WTC11 (cell line): ENCODE measurements around the gene C6orf136. TPM values are rescaled to one million over a fixed set of nuclear protein-coding genes. Genes with fewer than 3 reads are reported as not detected.

Experiments
- ATAC-seq: fragments of 200-7000 bp; cut with Tn5 transposase; 2 replicates; pipeline ENCODE4 v1.10.0; 2021; ENCODE audit warnings: mild to moderate bottlenecking, moderate library complexity
- CTCF ChIA-PET: fragments of 300-600 bp; sonication (Branson Sonifier 250); formaldehyde crosslinking; loops from one replicate; lab custom pipeline; 2021; ENCODE audit warnings: antibody characterized with exemption; lab: Charles Lee
- POLR2A ChIA-PET: fragments of 350-600 bp; sonication (Branson Sonifier 250); formaldehyde crosslinking; loops from one replicate; lab custom pipeline; 2021; ENCODE audit warnings: antibody characterized with exemption; lab: Charles Lee
- DNase-seq: peaks from one replicate; pipeline ENCODE4 v3.0.0; 2021; ENCODE audit warnings: low spot score
- H3K27ac Mint-ChIP-seq: 2 replicates; pipeline ENCODE4 v1.8.0; 2021; ENCODE audit warnings: mixed read lengths
- H3K27me3 Mint-ChIP-seq: 2 replicates; pipeline ENCODE4 v1.8.0; 2021; ENCODE audit warnings: low read depth, mild to moderate bottlenecking, moderate library complexity, mixed read lengths
- H3K36me3 Mint-ChIP-seq: 2 replicates; pipeline ENCODE4 v1.8.0; 2021; ENCODE audit warnings: mixed read lengths
- H3K4me1 Mint-ChIP-seq: 2 replicates; pipeline ENCODE4 v1.8.0; 2022; ENCODE audit warnings: mixed read lengths
- H3K4me3 Mint-ChIP-seq: 2 replicates; pipeline ENCODE4 v1.8.0; 2021; ENCODE audit warnings: mild to moderate bottlenecking, moderate library complexity, mixed read lengths
- H3K9me3 Mint-ChIP-seq: 2 replicates; pipeline ENCODE4 v1.8.0; 2021; ENCODE audit warnings: mixed read lengths
- CBFB ChIP-seq: sonication (generic); formaldehyde crosslinking; IDR thresholded peaks from 2 replicates; pipeline ENCODE4 v1.8.1; 2022; ENCODE audit warnings: mild to moderate bottlenecking, low read depth, missing genetic modification reagents
- EMX1 ChIP-seq: fragments of 250-450 bp; sonication (Bioruptor Pico); IDR thresholded peaks from 2 replicates; pipeline ENCODE4 v1.8.0; 2021; ENCODE audit warnings: mild to moderate bottlenecking
- FOXK1 ChIP-seq: sonication (generic); formaldehyde crosslinking; IDR thresholded peaks from 2 replicates; pipeline ENCODE4 v1.8.0; 2022; ENCODE audit warnings: mild to moderate bottlenecking, moderate library complexity, missing genetic modification reagents
- GTF2I ChIP-seq: fragments of 250-450 bp; sonication (Bioruptor Pico); conservative IDR thresholded peaks from 2 replicates; pipeline ENCODE4 v1.4.0; 2021; ENCODE audit warnings: mild to moderate bottlenecking
- MYBL2 ChIP-seq: sonication (generic); formaldehyde crosslinking; IDR thresholded peaks from 2 replicates; pipeline ENCODE4 v1.8.1; 2023; ENCODE audit warnings: mild to moderate bottlenecking, moderate library complexity, missing genetic modification reagents
- NFATC4 ChIP-seq: fragments of 250-450 bp; sonication (Bioruptor Pico); IDR thresholded peaks from 2 replicates; pipeline ENCODE4 v1.9.0; 2021; ENCODE audit warnings: mild to moderate bottlenecking
- NFYB ChIP-seq: sonication (generic); formaldehyde crosslinking; conservative IDR thresholded peaks from 2 replicates; pipeline ENCODE4 v1.8.0; 2022; ENCODE audit warnings: low read depth, missing genetic modification reagents
- PRRX2 ChIP-seq: fragments of 250-450 bp; sonication (Bioruptor Pico); IDR thresholded peaks from 2 replicates; pipeline ENCODE4 v1.8.0; 2021; ENCODE audit warnings: mild to moderate bottlenecking
- RELA ChIP-seq: sonication (generic); formaldehyde crosslinking; IDR thresholded peaks from 2 replicates; pipeline ENCODE4 v1.8.1; 2022; ENCODE audit warnings: missing genetic modification reagents, mild to moderate bottlenecking, borderline replicate concordance
- SOX15 ChIP-seq: fragments of 250-450 bp; sonication (Bioruptor Pico); IDR thresholded peaks from 2 replicates; pipeline ENCODE4 v1.9.0; 2021; ENCODE audit warnings: mild to moderate bottlenecking
- SP1 ChIP-seq: sonication (generic); formaldehyde crosslinking; conservative IDR thresholded peaks from 2 replicates; pipeline ENCODE4 v1.8.1; 2022; ENCODE audit warnings: missing genetic modification reagents
- TEAD1 ChIP-seq: sonication (generic); formaldehyde crosslinking; IDR thresholded peaks from 2 replicates; pipeline ENCODE4 v1.8.0; 2022; ENCODE audit warnings: mild to moderate bottlenecking, missing genetic modification reagents
- ZNF416 ChIP-seq: fragments of 250-450 bp; sonication (Bioruptor Pico); IDR thresholded peaks from 2 replicates; pipeline ENCODE4 v1.9.0; 2021; ENCODE audit warnings: mild to moderate bottlenecking, inconsistent platforms
- ZNF423 ChIP-seq: fragments of 250-450 bp; sonication (Bioruptor Pico); IDR thresholded peaks from 2 replicates; pipeline ENCODE4 v2.1.2; 2022; ENCODE audit warnings: mild to moderate bottlenecking, moderate library complexity
- ZNF671 ChIP-seq: fragments of 250-450 bp; sonication (Bioruptor Pico); IDR thresholded peaks from 2 replicates; pipeline ENCODE4 v1.8.0; 2021; ENCODE audit warnings: mild to moderate bottlenecking
- total RNA-seq: library from RNA; stranded (reverse); gene quantifications from 3 replicates; pipeline ENCODE4 v1.2.3, GENCODE V29; 2021
- TF ChIP-seq, protein P1 (sequence below): fragments of 250-450 bp; sonication (Bioruptor Pico); IDR thresholded peaks from 2 replicates; pipeline ENCODE4 v1.9.0; 2021; ENCODE audit warnings: mild to moderate bottlenecking
- TF ChIP-seq, protein P2 (sequence below): sonication (generic); formaldehyde crosslinking; IDR thresholded peaks from 2 replicates; pipeline ENCODE4 v1.8.1; 2022; ENCODE audit warnings: mild to moderate bottlenecking, missing genetic modification reagents, moderate library complexity, borderline replicate concordance
- TF ChIP-seq, protein P3 (sequence below): fragments of 250-450 bp; sonication (Bioruptor Pico); IDR thresholded peaks from 2 replicates; pipeline ENCODE4 v1.9.0; 2021; ENCODE audit warnings: mild to moderate bottlenecking, borderline replicate concordance
- TF ChIP-seq, protein P4 (sequence below): fragments of 250-450 bp; sonication (Bioruptor Pico); IDR thresholded peaks from 2 replicates; pipeline ENCODE4 v1.9.0; 2021; ENCODE audit warnings: mild to moderate bottlenecking
- TF ChIP-seq, protein P5 (sequence below): sonication (generic); formaldehyde crosslinking; IDR thresholded peaks from 2 replicates; pipeline ENCODE4 v1.8.0; 2022; ENCODE audit warnings: mild to moderate bottlenecking, missing genetic modification reagents
- TF ChIP-seq, protein P6 (sequence below): sonication (generic); formaldehyde crosslinking; IDR thresholded peaks from 2 replicates; pipeline ENCODE4 v1.8.0; 2022; ENCODE audit warnings: mild to moderate bottlenecking, missing genetic modification reagents
- TF ChIP-seq, protein P7 (sequence below): sonication (generic); formaldehyde crosslinking; IDR thresholded peaks from 2 replicates; pipeline ENCODE4 v1.8.0; 2023; ENCODE audit warnings: missing genetic modification reagents
- TF ChIP-seq, protein P8 (sequence below): sonication (generic); formaldehyde crosslinking; IDR thresholded peaks from 2 replicates; pipeline ENCODE4 v1.8.1; 2023; ENCODE audit warnings: mild to moderate bottlenecking, missing genetic modification reagents, moderate library complexity

Gene C6orf136
- total RNA-seq, 1 experiment from 2014 or later, result 26.5 TPM

DNA sequence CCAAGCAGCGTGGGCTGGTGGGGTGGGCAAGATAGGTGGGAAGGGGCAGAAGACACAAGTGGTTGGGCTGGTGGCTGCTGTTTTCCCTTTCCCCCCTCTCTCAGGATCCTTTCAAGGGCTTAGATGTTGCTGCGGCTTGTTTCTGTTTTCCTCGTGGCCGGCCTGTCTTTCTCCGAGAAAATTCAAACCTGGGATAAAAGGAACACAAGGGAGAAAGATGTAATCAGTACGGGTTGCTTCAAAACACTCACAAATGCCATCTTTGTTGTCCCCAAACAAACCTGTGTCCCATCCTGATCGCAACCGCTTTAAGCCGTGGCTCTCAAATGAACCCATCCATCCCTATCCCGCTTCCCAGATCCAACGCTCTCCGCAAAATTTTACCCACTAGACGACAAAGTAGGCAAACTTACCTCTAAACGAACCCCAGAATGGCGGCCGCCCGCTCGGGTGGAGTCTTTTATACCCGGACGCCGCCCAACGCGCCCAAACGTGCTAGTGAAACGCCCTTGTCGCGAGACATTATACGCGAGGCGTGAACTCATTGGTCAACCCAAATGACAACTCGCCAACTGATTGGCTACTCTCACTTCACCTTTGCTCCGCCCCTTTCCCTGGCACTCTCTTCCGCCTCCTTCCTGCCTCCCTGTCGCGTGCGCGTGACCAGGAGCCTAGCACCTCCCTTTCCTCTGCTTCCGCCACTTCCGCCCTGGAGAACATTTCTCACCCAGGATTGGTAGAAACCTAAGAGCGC, 29.9 kb upstream of the C6orf136 start, which contains the start of gene PPP1R10:
PPP1R10 (minus strand) TSS at position 433 of the 754 bp plus-strand sequence. CDS start 7,299 bp downstream, outside the sequence.
- H3K27me3 Mint-ChIP-seq, result no peaks in the 10 kb centered on the region; the same call in 1 of the 2 replicates
- peak within 1 kb of the TSS; percentile 96 for H3K4me3 Mint-ChIP-seq
- peak within 1 kb of the TSS; percentile 100 for H3K27ac Mint-ChIP-seq
- ATAC-seq (peak; percentile 82), DNase-seq (peak; percentile 99)
- peaks cover 35% of the 10 kb centered on the region for H3K4me1 Mint-ChIP-seq
- peaks cover 48% of the 10 kb centered on the region for H3K36me3 Mint-ChIP-seq
- CTCF ChIA-PET, result interaction anchor here (0.6 to 1.9 kb wide), 6 partner anchors 9 to 470 kb away, joined by 3 to 7 read pairs (median 4); partner anchors contain the start of genes ATAT1 and DHX16
- no peaks in the 10 kb centered on the region for H3K9me3 Mint-ChIP-seq
- POLR2A ChIA-PET, result interaction anchor here (0.6 to 1.0 kb wide), 4 partner anchors 30 to 118 kb away, joined by 3 to 4 read pairs (median 3); partner anchors contain the start of gene ABCF1
- TF ChIP-seq, protein P1, sequence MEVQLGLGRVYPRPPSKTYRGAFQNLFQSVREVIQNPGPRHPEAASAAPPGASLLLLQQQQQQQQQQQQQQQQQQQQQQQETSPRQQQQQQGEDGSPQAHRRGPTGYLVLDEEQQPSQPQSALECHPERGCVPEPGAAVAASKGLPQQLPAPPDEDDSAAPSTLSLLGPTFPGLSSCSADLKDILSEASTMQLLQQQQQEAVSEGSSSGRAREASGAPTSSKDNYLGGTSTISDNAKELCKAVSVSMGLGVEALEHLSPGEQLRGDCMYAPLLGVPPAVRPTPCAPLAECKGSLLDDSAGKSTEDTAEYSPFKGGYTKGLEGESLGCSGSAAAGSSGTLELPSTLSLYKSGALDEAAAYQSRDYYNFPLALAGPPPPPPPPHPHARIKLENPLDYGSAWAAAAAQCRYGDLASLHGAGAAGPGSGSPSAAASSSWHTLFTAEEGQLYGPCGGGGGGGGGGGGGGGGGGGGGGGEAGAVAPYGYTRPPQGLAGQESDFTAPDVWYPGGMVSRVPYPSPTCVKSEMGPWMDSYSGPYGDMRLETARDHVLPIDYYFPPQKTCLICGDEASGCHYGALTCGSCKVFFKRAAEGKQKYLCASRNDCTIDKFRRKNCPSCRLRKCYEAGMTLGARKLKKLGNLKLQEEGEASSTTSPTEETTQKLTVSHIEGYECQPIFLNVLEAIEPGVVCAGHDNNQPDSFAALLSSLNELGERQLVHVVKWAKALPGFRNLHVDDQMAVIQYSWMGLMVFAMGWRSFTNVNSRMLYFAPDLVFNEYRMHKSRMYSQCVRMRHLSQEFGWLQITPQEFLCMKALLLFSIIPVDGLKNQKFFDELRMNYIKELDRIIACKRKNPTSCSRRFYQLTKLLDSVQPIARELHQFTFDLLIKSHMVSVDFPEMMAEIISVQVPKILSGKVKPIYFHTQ (CRISPR knock-in tag), result peak; percentile 97
- TF ChIP-seq, protein P2, sequence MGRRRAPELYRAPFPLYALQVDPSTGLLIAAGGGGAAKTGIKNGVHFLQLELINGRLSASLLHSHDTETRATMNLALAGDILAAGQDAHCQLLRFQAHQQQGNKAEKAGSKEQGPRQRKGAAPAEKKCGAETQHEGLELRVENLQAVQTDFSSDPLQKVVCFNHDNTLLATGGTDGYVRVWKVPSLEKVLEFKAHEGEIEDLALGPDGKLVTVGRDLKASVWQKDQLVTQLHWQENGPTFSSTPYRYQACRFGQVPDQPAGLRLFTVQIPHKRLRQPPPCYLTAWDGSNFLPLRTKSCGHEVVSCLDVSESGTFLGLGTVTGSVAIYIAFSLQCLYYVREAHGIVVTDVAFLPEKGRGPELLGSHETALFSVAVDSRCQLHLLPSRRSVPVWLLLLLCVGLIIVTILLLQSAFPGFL (CRISPR knock-in tag), result no peak
- TF ChIP-seq, protein P3, sequence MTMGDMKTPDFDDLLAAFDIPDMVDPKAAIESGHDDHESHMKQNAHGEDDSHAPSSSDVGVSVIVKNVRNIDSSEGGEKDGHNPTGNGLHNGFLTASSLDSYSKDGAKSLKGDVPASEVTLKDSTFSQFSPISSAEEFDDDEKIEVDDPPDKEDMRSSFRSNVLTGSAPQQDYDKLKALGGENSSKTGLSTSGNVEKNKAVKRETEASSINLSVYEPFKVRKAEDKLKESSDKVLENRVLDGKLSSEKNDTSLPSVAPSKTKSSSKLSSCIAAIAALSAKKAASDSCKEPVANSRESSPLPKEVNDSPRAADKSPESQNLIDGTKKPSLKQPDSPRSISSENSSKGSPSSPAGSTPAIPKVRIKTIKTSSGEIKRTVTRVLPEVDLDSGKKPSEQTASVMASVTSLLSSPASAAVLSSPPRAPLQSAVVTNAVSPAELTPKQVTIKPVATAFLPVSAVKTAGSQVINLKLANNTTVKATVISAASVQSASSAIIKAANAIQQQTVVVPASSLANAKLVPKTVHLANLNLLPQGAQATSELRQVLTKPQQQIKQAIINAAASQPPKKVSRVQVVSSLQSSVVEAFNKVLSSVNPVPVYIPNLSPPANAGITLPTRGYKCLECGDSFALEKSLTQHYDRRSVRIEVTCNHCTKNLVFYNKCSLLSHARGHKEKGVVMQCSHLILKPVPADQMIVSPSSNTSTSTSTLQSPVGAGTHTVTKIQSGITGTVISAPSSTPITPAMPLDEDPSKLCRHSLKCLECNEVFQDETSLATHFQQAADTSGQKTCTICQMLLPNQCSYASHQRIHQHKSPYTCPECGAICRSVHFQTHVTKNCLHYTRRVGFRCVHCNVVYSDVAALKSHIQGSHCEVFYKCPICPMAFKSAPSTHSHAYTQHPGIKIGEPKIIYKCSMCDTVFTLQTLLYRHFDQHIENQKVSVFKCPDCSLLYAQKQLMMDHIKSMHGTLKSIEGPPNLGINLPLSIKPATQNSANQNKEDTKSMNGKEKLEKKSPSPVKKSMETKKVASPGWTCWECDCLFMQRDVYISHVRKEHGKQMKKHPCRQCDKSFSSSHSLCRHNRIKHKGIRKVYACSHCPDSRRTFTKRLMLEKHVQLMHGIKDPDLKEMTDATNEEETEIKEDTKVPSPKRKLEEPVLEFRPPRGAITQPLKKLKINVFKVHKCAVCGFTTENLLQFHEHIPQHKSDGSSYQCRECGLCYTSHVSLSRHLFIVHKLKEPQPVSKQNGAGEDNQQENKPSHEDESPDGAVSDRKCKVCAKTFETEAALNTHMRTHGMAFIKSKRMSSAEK (CRISPR knock-in tag), result peak; percentile 90; the same call in 1 of the 2 replicates
- TF ChIP-seq, protein P4, sequence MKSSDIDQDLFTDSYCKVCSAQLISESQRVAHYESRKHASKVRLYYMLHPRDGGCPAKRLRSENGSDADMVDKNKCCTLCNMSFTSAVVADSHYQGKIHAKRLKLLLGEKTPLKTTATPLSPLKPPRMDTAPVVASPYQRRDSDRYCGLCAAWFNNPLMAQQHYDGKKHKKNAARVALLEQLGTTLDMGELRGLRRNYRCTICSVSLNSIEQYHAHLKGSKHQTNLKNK (CRISPR knock-in tag), result peak; percentile 96
- TF ChIP-seq PRRX2 (CRISPR knock-in tag) (peak; percentile 92), TEAD1 (no peak), ZNF416 (CRISPR knock-in tag) (peak; percentile 89; the same call in 1 of the 2 replicates), NFATC4 (CRISPR knock-in tag) (peak; percentile 94), FOXK1 (peak; percentile 46; the same call in 1 of the 2 replicates), SOX15 (CRISPR knock-in tag) (0 out of 2 replicates have a peak, but pooled peaks have one; percentile 28), CBFB (CRISPR knock-in tag) (no peak), RELA (CRISPR knock-in tag) (no peak), SP1 (CRISPR knock-in tag) (peak; percentile 91), ZNF671 (CRISPR knock-in tag) (peak; percentile 95), MYBL2 (peak; percentile 63; the same call in 1 of the 2 replicates), EMX1 (peak; percentile 94), GTF2I (CRISPR knock-in tag) (0 out of 2 replicates have a peak, but pooled peaks have one; percentile 12), ZNF423 (CRISPR knock-in tag) (no peak), NFYB (CRISPR knock-in tag) (peak; percentile 72)
- TF ChIP-seq, protein P5, sequence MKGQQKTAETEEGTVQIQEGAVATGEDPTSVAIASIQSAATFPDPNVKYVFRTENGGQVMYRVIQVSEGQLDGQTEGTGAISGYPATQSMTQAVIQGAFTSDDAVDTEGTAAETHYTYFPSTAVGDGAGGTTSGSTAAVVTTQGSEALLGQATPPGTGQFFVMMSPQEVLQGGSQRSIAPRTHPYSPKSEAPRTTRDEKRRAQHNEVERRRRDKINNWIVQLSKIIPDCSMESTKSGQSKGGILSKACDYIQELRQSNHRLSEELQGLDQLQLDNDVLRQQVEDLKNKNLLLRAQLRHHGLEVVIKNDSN, result peak; percentile 81
- TF ChIP-seq, protein P6, sequence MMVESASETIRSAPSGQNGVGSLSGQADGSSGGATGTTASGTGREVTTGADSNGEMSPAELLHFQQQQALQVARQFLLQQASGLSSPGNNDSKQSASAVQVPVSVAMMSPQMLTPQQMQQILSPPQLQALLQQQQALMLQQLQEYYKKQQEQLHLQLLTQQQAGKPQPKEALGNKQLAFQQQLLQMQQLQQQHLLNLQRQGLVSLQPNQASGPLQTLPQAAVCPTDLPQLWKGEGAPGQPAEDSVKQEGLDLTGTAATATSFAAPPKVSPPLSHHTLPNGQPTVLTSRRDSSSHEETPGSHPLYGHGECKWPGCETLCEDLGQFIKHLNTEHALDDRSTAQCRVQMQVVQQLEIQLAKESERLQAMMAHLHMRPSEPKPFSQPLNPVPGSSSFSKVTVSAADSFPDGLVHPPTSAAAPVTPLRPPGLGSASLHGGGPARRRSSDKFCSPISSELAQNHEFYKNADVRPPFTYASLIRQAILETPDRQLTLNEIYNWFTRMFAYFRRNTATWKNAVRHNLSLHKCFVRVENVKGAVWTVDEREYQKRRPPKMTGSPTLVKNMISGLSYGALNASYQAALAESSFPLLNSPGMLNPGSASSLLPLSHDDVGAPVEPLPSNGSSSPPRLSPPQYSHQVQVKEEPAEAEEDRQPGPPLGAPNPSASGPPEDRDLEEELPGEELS (CRISPR knock-in tag), result peak; percentile 50; the same call in 1 of the 2 replicates
- TF ChIP-seq, protein P7, sequence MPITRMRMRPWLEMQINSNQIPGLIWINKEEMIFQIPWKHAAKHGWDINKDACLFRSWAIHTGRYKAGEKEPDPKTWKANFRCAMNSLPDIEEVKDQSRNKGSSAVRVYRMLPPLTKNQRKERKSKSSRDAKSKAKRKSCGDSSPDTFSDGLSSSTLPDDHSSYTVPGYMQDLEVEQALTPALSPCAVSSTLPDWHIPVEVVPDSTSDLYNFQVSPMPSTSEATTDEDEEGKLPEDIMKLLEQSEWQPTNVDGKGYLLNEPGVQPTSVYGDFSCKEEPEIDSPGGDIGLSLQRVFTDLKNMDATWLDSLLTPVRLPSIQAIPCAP (CRISPR knock-in tag), result no peak
- TF ChIP-seq, protein P8, sequence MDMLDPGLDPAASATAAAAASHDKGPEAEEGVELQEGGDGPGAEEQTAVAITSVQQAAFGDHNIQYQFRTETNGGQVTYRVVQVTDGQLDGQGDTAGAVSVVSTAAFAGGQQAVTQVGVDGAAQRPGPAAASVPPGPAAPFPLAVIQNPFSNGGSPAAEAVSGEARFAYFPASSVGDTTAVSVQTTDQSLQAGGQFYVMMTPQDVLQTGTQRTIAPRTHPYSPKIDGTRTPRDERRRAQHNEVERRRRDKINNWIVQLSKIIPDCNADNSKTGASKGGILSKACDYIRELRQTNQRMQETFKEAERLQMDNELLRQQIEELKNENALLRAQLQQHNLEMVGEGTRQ (CRISPR knock-in tag), result peak; percentile 83
